OCI-LY7 (cell line): Measurements from ENCODE around the gene VAC14.

ENCODE experiments used
- CTCF ChIP-seq: fragments of 200-600 bp; sonication (generic); conservative IDR thresholded peaks from 2 replicates; pipeline ENCODE4 v1.5.1; 2014; ENCODE audit warnings: mild to moderate bottlenecking, antibody characterized with exemption, low read length, moderate library complexity, mixed read lengths
- EZH2phosphoT487 ChIP-seq: fragments of 200-600 bp; sonication (generic); IDR thresholded peaks from 2 replicates; pipeline ENCODE4 v1.6.1; 2018; ENCODE audit warnings: low read depth, borderline replicate concordance, mild to moderate bottlenecking, mixed run types, antibody characterized with exemption, low read length, moderate library complexity, mixed read lengths

GRCh38 chr16:70711211-70712031 lies 89.5 kb downstream of the VAC14 start:
- no peak for TF ChIP-seq CTCF
- TF ChIP-seq EZH2phosphoT487, result no peak
